VCaP (cell line): ENCODE data around the gene EPC1.
A peak's percentile ranks its signal among the peaks of the same experiment; 100 is the strongest.

Source experiments
- H3K27ac ChIP-seq: fragments of 450-650 bp; 2 replicates; pipeline ENCODE4 v1.5.1; 2017
- CTCF ChIP-seq: fragments of 450-650 bp; conservative IDR thresholded peaks from 2 replicates; pipeline ENCODE4 v1.5.1; 2017; ENCODE audit warnings: mild to moderate bottlenecking, moderate library complexity

The EPC1 gene

GRCh38 chr10:32350811-32351350, 3.9 kb upstream of the EPC1 start:
- H3K27ac ChIP-seq = peak overlapping the region; percentile 54
- no peak for TF ChIP-seq CTCF

GRCh38 chr10:32349968-32350738, 3.2 kb upstream of the EPC1 start:
- peak overlapping the region; percentile 54 for H3K27ac ChIP-seq
- no peak for TF ChIP-seq CTCF

GRCh38 chr10:32349199-32349585, 2.2 kb upstream of the EPC1 start:
- TF ChIP-seq CTCF = no peak
- no peak overlapping the region for H3K27ac ChIP-seq

GRCh38 chr10:32348297-32349198, 1.6 kb upstream of the EPC1 start:
- no peak for TF ChIP-seq CTCF
- H3K27ac ChIP-seq = peak overlapping the region; percentile 100; the same call in 1 of the 2 replicates

- no peak for TF ChIP-seq CTCF
- H3K27ac ChIP-seq = peak overlapping the region; percentile 100
Observed at GRCh38 chr10:32347363-32348022, 535 bp upstream of the EPC1 start.

- peak overlapping the region; percentile 100 for H3K27ac ChIP-seq
- TF ChIP-seq CTCF = peak; percentile 98
Observed at GRCh38 chr10:32346134-32346550, 816 bp downstream of the EPC1 start.

GRCh38 chr10:32341596-32341995, 5.4 kb downstream of the EPC1 start:
- no peak overlapping the region for H3K27ac ChIP-seq
- TF ChIP-seq CTCF = no peak
